GM23248 (cell line): ENCODE data around the gene MATR3. TPM values are rescaled to one million over a fixed set of nuclear protein-coding genes. Genes with fewer than 3 reads are reported as not detected.

Experiments used
- DNase-seq: peaks from one replicate; pipeline ENCODE4 v3.0.0-alpha.2; 2015
- H2AFZ ChIP-seq: fragments of 200-600 bp; sonication (generic); 2 replicates; pipeline ENCODE4 v1.6.1; 2016; ENCODE audit warnings: antibody characterized with exemption
- H3F3A ChIP-seq: fragments of 200-600 bp; sonication (generic); 2 replicates; pipeline ENCODE4 v1.6.1; 2016; ENCODE audit warnings: mild to moderate bottlenecking, antibody characterized with exemption, mixed run types; ENCODE audit not compliant: insufficient read depth
- H3K27ac ChIP-seq: fragments of 200-600 bp; sonication (generic); 2 replicates; pipeline ENCODE4 v1.5.1; 2016; ENCODE audit warnings: mild to moderate bottlenecking
- H3K27me3 ChIP-seq: fragments of 200-600 bp; sonication (generic); replicated peaks from 2 replicates; pipeline ENCODE4 v1.6.1; 2016; ENCODE audit warnings: mild to moderate bottlenecking; ENCODE audit not compliant: insufficient read depth
- H3K36me3 ChIP-seq: fragments of 200-600 bp; sonication (generic); 2 replicates; pipeline ENCODE4 v1.6.1; 2016; ENCODE audit warnings: low read depth, mild to moderate bottlenecking
- H3K4me1 ChIP-seq: fragments of 200-600 bp; sonication (generic); 2 replicates; pipeline ENCODE4 v1.6.1; 2016; ENCODE audit warnings: mild to moderate bottlenecking; ENCODE audit not compliant: insufficient read depth
- H3K4me2 ChIP-seq: fragments of 200-600 bp; sonication (generic); one replicate; pipeline ENCODE4 v1.6.1; 2016; ENCODE audit warnings: mild to moderate bottlenecking; ENCODE audit not compliant: unreplicated experiment
- H3K4me3 ChIP-seq: fragments of 200-600 bp; sonication (generic); 2 replicates; pipeline ENCODE4 v1.5.1; 2016; ENCODE audit warnings: mild to moderate bottlenecking
- H3K79me2 ChIP-seq: fragments of 200-600 bp; sonication (generic); 2 replicates; pipeline ENCODE4 v1.6.1; 2016; ENCODE audit warnings: mild to moderate bottlenecking; ENCODE audit not compliant: insufficient read depth
- H3K9ac ChIP-seq: fragments of 200-600 bp; sonication (generic); 2 replicates; pipeline ENCODE4 v1.6.1; 2016; ENCODE audit warnings: mild to moderate bottlenecking
- H3K9me2 ChIP-seq: fragments of 200-600 bp; sonication (generic); 2 replicates; pipeline ENCODE4 v1.6.1; 2016; ENCODE audit warnings: mixed run types, mild to moderate bottlenecking, moderate library complexity; ENCODE audit not compliant: insufficient read depth
- H3K9me3 ChIP-seq: fragments of 200-600 bp; sonication (generic); one replicate; pipeline ENCODE4 v1.6.1; 2017; ENCODE audit warnings: low read depth
- H4K20me1 ChIP-seq: fragments of 200-600 bp; sonication (generic); 2 replicates; pipeline ENCODE4 v1.6.0; 2016; ENCODE audit not compliant: insufficient read depth
- EZH2 ChIP-seq: fragments of 200-600 bp; sonication (generic); IDR thresholded peaks from 2 replicates; pipeline ENCODE4 v1.6.1; 2018; ENCODE audit warnings: antibody characterized with exemption, mild to moderate bottlenecking; ENCODE audit not compliant: insufficient read depth, poor library complexity, severe bottlenecking
- EZH2phosphoT487 ChIP-seq: fragments of 200-600 bp; sonication (generic); IDR thresholded peaks from 2 replicates; pipeline ENCODE4 v1.6.1; 2018; ENCODE audit warnings: antibody characterized with exemption, moderate library complexity, mild to moderate bottlenecking, low read depth; ENCODE audit not compliant: insufficient read depth
- WGBS, 2 experiments: methylation state at CpG; one replicate each; pipeline ENCODE4 v1.1.6; 2015 to 2017; ENCODE audit warnings: low lambda C conversion rate in 2 of 2, low coverage in 1 of 2; ENCODE audit errors: missing lambda C conversion rate in 2 of 2; 5-methylcytosine and 5-hydroxymethylcytosine counted together
- in situ Hi-C: fragments of 300-500 bp; cut with MboI; formaldehyde crosslinking; loops from 2 replicates; pipeline ENCODE4 v1.15.0; 2020
- polyA plus RNA-seq: library from polyadenylated mRNA; unstranded; fragments of >200 nt; fragmentation: Nextera tagmentation; extraction: Ambion mirVana; gene quantifications from 2 replicates; pipeline ENCODE4 v1.2.1, GENCODE V29; 2016
- total RNA-seq: library from RNA; depleted of rRNA; stranded (reverse); fragments of >200 nt; shearing (Covaris generic); gene quantifications from 2 replicates; pipeline ENCODE4 v1.2.3, GENCODE V29; 2014

Gene MATR3
- total and polyA plus RNA-seq, 2 experiments from 2014 or later, result 198 to 215 TPM

GRCh38 chr5:139263946-139264345 lies 29.6 kb upstream of the MATR3 start:
- no peak overlapping the region for H3K27ac ChIP-seq
- no peak overlapping the region for H2AFZ ChIP-seq
- H4K20me1 ChIP-seq, result no peaks in the 10 kb centered on the region
- H3K9ac ChIP-seq, result no peak overlapping the region
- no peaks in the 10 kb centered on the region for H3K9me2 ChIP-seq
- 78 to 87% methylated on average over 3 of the region's 3 CpGs for WGBS, 2 experiments
- in situ Hi-C loops, result loop anchor here (10.0 kb wide), 2 partner anchors 439 to 619 kb away; no protein-coding TSS in a partner anchor
- no peak overlapping the region for H3K4me2 ChIP-seq
- H3K4me3 ChIP-seq, result no peak overlapping the region
- H3K36me3 ChIP-seq, result no peaks in the 10 kb centered on the region
- TF ChIP-seq EZH2phosphoT487, result no peak
- no peak for TF ChIP-seq EZH2
- no peaks in the 10 kb centered on the region for H3K79me2 ChIP-seq
- no peaks in the 10 kb centered on the region for H3K27me3 ChIP-seq
- H3F3A ChIP-seq, result no peaks in the 10 kb centered on the region
- no peaks in the 10 kb centered on the region for H3K4me1 ChIP-seq
- no peaks in the 10 kb centered on the region for H3K9me3 ChIP-seq
- no peak for DNase-seq

- 64 to 67% methylated on average over 2 of the region's 2 CpGs for WGBS, 2 experiments
- TF ChIP-seq EZH2 (no peak), EZH2phosphoT487 (no peak)
- no peak overlapping the region for H2AFZ ChIP-seq
- H3K27ac ChIP-seq, result no peak overlapping the region
- no peaks in the 10 kb centered on the region for H4K20me1 ChIP-seq
- no peaks in the 10 kb centered on the region for H3K27me3 ChIP-seq
- no peak overlapping the region for H3K4me3 ChIP-seq
- H3K4me2 ChIP-seq, result no peak overlapping the region
- H3K79me2 ChIP-seq, result no peaks in the 10 kb centered on the region
- in situ Hi-C loops, result loop anchor here (10.0 kb wide), 2 partner anchors 440 to 620 kb away; no protein-coding TSS in a partner anchor
- no peak for DNase-seq
- no peak overlapping the region for H3K9ac ChIP-seq
- H3K4me1 ChIP-seq, result no peaks in the 10 kb centered on the region
- no peaks in the 10 kb centered on the region for H3F3A ChIP-seq
- no peaks in the 10 kb centered on the region for H3K9me3 ChIP-seq
- no peaks in the 10 kb centered on the region for H3K36me3 ChIP-seq
- no peaks in the 10 kb centered on the region for H3K9me2 ChIP-seq
Observed at GRCh38 chr5:139265001-139265400, 28.5 kb upstream of the MATR3 start.

- Histone ChIP-seq H4K20me1 (no peaks in the 10 kb centered on the region), H3K36me3 (no peaks in the 10 kb centered on the region), H3K9me3 (no peaks in the 10 kb centered on the region), H3K4me2 (no peak overlapping the region), H2AFZ (no peak overlapping the region), H3K4me3 (no peak overlapping the region), H3K4me1 (peaks cover 3% of the 10 kb centered on the region; the same call in 1 of the 2 replicates), H3F3A (peaks cover 5% of the 10 kb centered on the region; the same call in 1 of the 2 replicates), H3K9ac (no peak overlapping the region), H3K27ac (no peak overlapping the region), H3K79me2 (no peaks in the 10 kb centered on the region), H3K27me3 (no peaks in the 10 kb centered on the region), H3K9me2 (no peaks in the 10 kb centered on the region)
- TF ChIP-seq EZH2phosphoT487 (no peak), EZH2 (no peak)
- no peak for DNase-seq
- in situ Hi-C loops, result loop anchor here (10.0 kb wide), 2 partner anchors 441 to 621 kb away; no protein-coding TSS in a partner anchor
- WGBS, 2 experiments, result 83 to 89% methylated on average over 11 of the region's 11 CpGs
Observed at GRCh38 chr5:139266236-139266635, 27.3 kb upstream of the MATR3 start.

DNA sequence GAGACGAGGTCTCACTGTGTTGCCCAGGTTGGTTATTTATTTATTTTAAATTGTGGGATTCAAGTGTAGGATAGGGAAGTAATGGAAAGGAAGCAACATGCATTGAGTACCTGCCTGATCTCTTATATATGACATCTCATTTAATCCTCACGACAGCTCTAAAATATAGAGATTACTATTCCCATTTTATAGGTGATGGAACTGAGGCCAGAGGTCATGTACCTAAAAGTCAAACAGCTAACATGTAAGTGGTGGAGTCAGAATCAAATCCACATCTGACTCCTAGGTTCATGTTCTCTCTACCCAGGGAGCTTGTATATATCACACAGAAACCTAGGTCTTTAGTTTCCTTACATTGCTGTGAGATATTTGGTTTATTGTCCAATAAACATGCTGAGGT lies 26.1 kb upstream of the MATR3 start:
- Histone ChIP-seq H3F3A (peaks cover 16% of the 10 kb centered on the region), H3K9me3 (no peaks in the 10 kb centered on the region), H2AFZ (no peak overlapping the region), H3K4me2 (no peak overlapping the region), H3K9me2 (no peaks in the 10 kb centered on the region), H3K4me1 (peaks cover 14% of the 10 kb centered on the region), H3K36me3 (no peaks in the 10 kb centered on the region), H3K79me2 (no peaks in the 10 kb centered on the region), H3K4me3 (no peak overlapping the region), H3K27ac (no peak overlapping the region), H4K20me1 (no peaks in the 10 kb centered on the region), H3K27me3 (no peaks in the 10 kb centered on the region), H3K9ac (no peak overlapping the region)
- in situ Hi-C loops, result loop anchor here (10.0 kb wide), 2 partner anchors 443 to 623 kb away; no protein-coding TSS in a partner anchor
- WGBS, 2 experiments, result 85 to 89% methylated on average over 2 of the region's 2 CpGs
- TF ChIP-seq EZH2phosphoT487, result no peak
- no peak for TF ChIP-seq EZH2
- DNase-seq, result no peak
